Activated T-cell treated with anti-CD3 and anti-CD28 coated beads for 48 hours (primary cell): Measurements from ENCODE around the gene C16orf86.

ENCODE experiments used
- DNase-seq: peaks from one replicate; pipeline ENCODE4 v3.0.0-alpha.2; 2020; ENCODE audit warnings: low read depth

Gene C16orf86

GRCh38 chr16:67666559-67667452, at the start of gene C16orf86, which contains the start of gene ENKD1:
Gene C16orf86 (plus strand): TSS chr16:67666814. CDS start chr16:67666971, 157 bp downstream.
Gene ENKD1 (minus strand): TSS chr16:67666750. CDS start chr16:67666442, 308 bp downstream.
- peak; percentile 78 for DNase-seq

- no peak for DNase-seq
Observed at GRCh38 chr16:67628216-67628615, 38.4 kb upstream of the C16orf86 start.

GRCh38 chr16:67632415-67633172, 34.0 kb upstream of the C16orf86 start:
- no peak for DNase-seq

- DNase-seq: no peak
Observed at GRCh38 chr16:67636713-67637112, 29.9 kb upstream of the C16orf86 start.

- no peak for DNase-seq
Observed at GRCh38 chr16:67637625-67638024, 29.0 kb upstream of the C16orf86 start.

- DNase-seq: no peak
Observed at GRCh38 chr16:67641779-67642708, 24.6 kb upstream of the C16orf86 start.

GRCh38 chr16:67644038-67644437, 22.6 kb upstream of the C16orf86 start:
- no peak for DNase-seq

GRCh38 chr16:67645397-67646121, 21.1 kb upstream of the C16orf86 start:
- no peak for DNase-seq

GRCh38 chr16:67647111-67647651, 19.4 kb upstream of the C16orf86 start:
- DNase-seq: no peak

GRCh38 chr16:67647681-67648080, 18.9 kb upstream of the C16orf86 start:
- no peak for DNase-seq

- no peak for DNase-seq
Observed at GRCh38 chr16:67648088-67648763, 18.4 kb upstream of the C16orf86 start.

GRCh38 chr16:67648764-67649407, 17.7 kb upstream of the C16orf86 start:
- DNase-seq: no peak

- DNase-seq: no peak
Observed at GRCh38 chr16:67649494-67649931, 17.1 kb upstream of the C16orf86 start.

- no peak for DNase-seq
Observed at GRCh38 chr16:67650023-67650422, 16.6 kb upstream of the C16orf86 start.

- DNase-seq: no peak
Observed at GRCh38 chr16:67651039-67651438, 15.6 kb upstream of the C16orf86 start.

GRCh38 chr16:67651847-67652246, 14.8 kb upstream of the C16orf86 start:
- DNase-seq: no peak

GRCh38 chr16:67652578-67653127, 14.0 kb upstream of the C16orf86 start:
- DNase-seq: no peak

GRCh38 chr16:67653128-67653788, 13.4 kb upstream of the C16orf86 start:
- no peak for DNase-seq
